HepG2 (cell line): ENCODE results near the gene ZFPM1. TPM values are rescaled to one million over a fixed set of nuclear protein-coding genes. Genes with fewer than 3 reads are reported as not detected.

Experiments
- ARID2 ChIP-seq: sonication (generic); formaldehyde crosslinking; IDR thresholded peaks from 2 replicates; pipeline ENCODE4 v1.8.1; 2022; ENCODE audit warnings: mild to moderate bottlenecking, missing genetic modification reagents, borderline replicate concordance
- DPF2 ChIP-seq: sonication (generic); formaldehyde crosslinking; IDR thresholded peaks from 2 replicates; pipeline ENCODE4 v1.4.0; 2020; ENCODE audit warnings: mild to moderate bottlenecking, low read depth, missing genetic modification reagents, borderline replicate concordance
- GLMP ChIP-seq: sonication (generic); formaldehyde crosslinking; IDR thresholded peaks from 2 replicates; pipeline ENCODE4 v1.9.0; 2021; ENCODE audit warnings: missing genetic modification reagents, mild to moderate bottlenecking, borderline replicate concordance
- GMEB1 ChIP-seq: sonication (generic); formaldehyde crosslinking; IDR thresholded peaks from 2 replicates; pipeline ENCODE4 v1.5.1; 2020; ENCODE audit warnings: missing genetic modification reagents, mild to moderate bottlenecking, borderline replicate concordance
- KLF11 ChIP-seq: IDR thresholded peaks from 2 replicates; pipeline ENCODE4 v1.6.1; 2016; ENCODE audit warnings: missing compliant biosample characterization
- KLF16 ChIP-seq, 2 experiments: sonication (generic) in 1 of 2; formaldehyde crosslinking in 1 of 2; IDR thresholded peaks; 2 replicates each; pipeline versions ENCODE4 v1.6.1 to v1.8.0; 2016 to 2023; ENCODE audit warnings: missing genetic modification reagents in 2 of 2, missing compliant biosample characterization in 1 of 2
- TEF ChIP-seq: sonication (generic); formaldehyde crosslinking; IDR thresholded peaks from 2 replicates; pipeline ENCODE4 v1.5.0; 2020; ENCODE audit warnings: missing genetic modification reagents
- ZBTB39 ChIP-seq: sonication (generic); formaldehyde crosslinking; IDR thresholded peaks from 2 replicates; pipeline ENCODE4 v1.5.0; 2020; ENCODE audit warnings: missing genetic modification reagents
- ZFP90 ChIP-seq: sonication (generic); formaldehyde crosslinking; IDR thresholded peaks from 2 replicates; pipeline ENCODE4 v1.8.0; 2022; ENCODE audit warnings: missing genetic modification reagents, mild to moderate bottlenecking, inconsistent platforms, borderline replicate concordance
- ZHX2 ChIP-seq, 2 experiments: sonication (generic) in 1 of 2; formaldehyde crosslinking in 1 of 2; IDR thresholded peaks; 2 replicates each; pipeline versions ENCODE4 v1.6.1 to v1.9.0; 2014 to 2022; ENCODE audit warnings: antibody characterized with exemption in 1 of 2, borderline replicate concordance in 1 of 2, inconsistent platforms in 1 of 2, low read depth in 1 of 2, missing genetic modification reagents in 1 of 2
- ZNF138 ChIP-seq: sonication (generic); formaldehyde crosslinking; IDR thresholded peaks from 2 replicates; pipeline ENCODE4 v1.5.0; 2020; ENCODE audit warnings: mild to moderate bottlenecking, low read depth, missing genetic modification reagents
- ZNF235 ChIP-seq: sonication (generic); formaldehyde crosslinking; IDR thresholded peaks from 2 replicates; pipeline ENCODE4 v1.8.1; 2023; ENCODE audit warnings: mild to moderate bottlenecking, missing genetic modification reagents, borderline replicate concordance
- ZSCAN21 ChIP-seq: sonication (generic); formaldehyde crosslinking; IDR thresholded peaks from 2 replicates; pipeline ENCODE4 v1.8.0; 2022; ENCODE audit warnings: mild to moderate bottlenecking, missing genetic modification reagents, moderate library complexity, borderline replicate concordance
- ZSCAN30 ChIP-seq: sonication (generic); formaldehyde crosslinking; IDR thresholded peaks from 2 replicates; pipeline ENCODE4 v1.5.0; 2020; ENCODE audit warnings: mild to moderate bottlenecking, missing genetic modification reagents
- ZSCAN5A ChIP-seq: sonication (generic); formaldehyde crosslinking; IDR thresholded peaks from 2 replicates; pipeline ENCODE4 v1.8.0; 2022; ENCODE audit warnings: mild to moderate bottlenecking, missing genetic modification reagents, borderline replicate concordance
- polyA plus RNA-seq, 8 experiments: library from polyadenylated mRNA; depleted of rRNA in 3 of 8; stranded (reverse) in 7 of 8; unstranded in 1 of 8; fragments of >200 nt; fragmentation: Illumina TruSeq in 4 of 8; extraction: Trizol in 4 of 8; gene quantifications; 2 replicates each; pipeline versions ENCODE4 v1.2.1 to v1.2.3, GENCODE V29; 2011 to 2016; ENCODE audit warnings: low read depth in 4 of 8, missing spikeins in 1 of 8, mixed read lengths in 1 of 8; ENCODE audit not compliant: insufficient read depth in 1 of 8
- total RNA-seq, 5 experiments: library from RNA; depleted of rRNA; stranded (reverse); fragments of >200 nt; fragmentation: Illumina TruSeq; extraction: Trizol; gene quantifications; 2 replicates each; pipeline ENCODE4 v1.2.3, GENCODE V29; 2016; ENCODE audit warnings: low read depth in 1 of 5

ZFPM1 gene
- total and polyA plus RNA-seq, 2 of the 13 experiments (the other 11 are each of a cell fraction or from before 2014, with no cell fraction given) = 1.3 to 3.8 TPM

- TF ChIP-seq ZBTB39 (no peak), GMEB1 (CRISPR knock-in tag) (no peak), ZSCAN21 (no peak), ZSCAN5A (CRISPR knock-in tag) (no peak), KLF16 (CRISPR knock-in tag; IDR thresholded peaks at IDR 0.05) (no peak), ZSCAN30 (CRISPR knock-in tag) (no peak), DPF2 (no peak), TEF (CRISPR knock-in tag) (no peak), KLF11 (CRISPR knock-in tag) (no peak), ZNF138 (CRISPR knock-in tag) (no peak), GLMP (CRISPR knock-in tag) (no peak), ZHX2 (IDR thresholded peaks at IDR 0.05; ENCODE audit: low read depth) (no peak), ZHX2 (CRISPR knock-in tag; IDR thresholded peaks at IDR 0.05; ENCODE audit: borderline replicate concordance) (no peak), ZNF235 (CRISPR knock-in tag) (no peak), ZFP90 (CRISPR knock-in tag) (no peak), ARID2 (CRISPR knock-in tag) (no peak)
Measured at GRCh38 chr16:88550246-88550661, 97.2 kb downstream of the ZFPM1 start (continued).
